CD4-positive, alpha-beta T cell treated with Interleukin-12 subunit alpha and Interleukin-12 subunit beta, for 1 hour (primary cell): ENCODE data around the gene GP9.
"Not testable (repeated sequence)": the region's sequence is repeated elsewhere in the genome, so short reads cannot be mapped to it uniquely, and the experiment has no call there.

Experiments
- DNase-seq: peaks from one replicate; pipeline ENCODE4 v3.0.0-alpha.2; 2020

The GP9 gene

GRCh38 chr3:129081503-129081902, 20.9 kb downstream of the GP9 start:
- DNase-seq, result no peak

GRCh38 chr3:129082026-129082425, 21.4 kb downstream of the GP9 start:
- DNase-seq, result no peak

- DNase-seq, result no peak
Observed at GRCh38 chr3:129084501-129084900, 23.9 kb downstream of the GP9 start.

- DNase-seq, result no peak
Observed at GRCh38 chr3:129085165-129085715, 24.7 kb downstream of the GP9 start.

- DNase-seq, result no peak
Observed at GRCh38 chr3:129085818-129086217, 25.2 kb downstream of the GP9 start.

- DNase-seq, result no peak
Observed at GRCh38 chr3:129087138-129087702, 26.6 kb downstream of the GP9 start.

GRCh38 chr3:129087904-129088303, 27.3 kb downstream of the GP9 start:
- peak; percentile 26 for DNase-seq

GRCh38 chr3:129088312-129088711, 27.7 kb downstream of the GP9 start:
- DNase-seq, result not testable (repeated sequence)

GRCh38 chr3:129095285-129095684, 34.7 kb downstream of the GP9 start:
- DNase-seq, result no peak

GRCh38 chr3:129100274-129100673, 39.7 kb downstream of the GP9 start:
- no peak for DNase-seq

- DNase-seq, result no peak
Observed at GRCh38 chr3:129101370-129102138, 41.0 kb downstream of the GP9 start.

GRCh38 chr3:129103296-129103695, 42.7 kb downstream of the GP9 start:
- DNase-seq, result no peak

GRCh38 chr3:129104051-129104450, 43.5 kb downstream of the GP9 start:
- DNase-seq, result no peak

GRCh38 chr3:129104498-129105079, 44.0 kb downstream of the GP9 start:
- no peak for DNase-seq

- DNase-seq, result no peak
Observed at GRCh38 chr3:129105862-129106261, 45.3 kb downstream of the GP9 start.

GRCh38 chr3:129106320-129106719, 45.7 kb downstream of the GP9 start:
- no peak for DNase-seq

- no peak for DNase-seq
Observed at GRCh38 chr3:129106866-129107565, 46.4 kb downstream of the GP9 start.

GRCh38 chr3:129107793-129108192, 47.2 kb downstream of the GP9 start:
- no peak for DNase-seq

- DNase-seq, result not testable (repeated sequence)
Observed at GRCh38 chr3:129111076-129111780, 50.6 kb downstream of the GP9 start.
